ENCODE results near the gene KRTAP3-1. TPM values are rescaled to one million over a fixed set of nuclear protein-coding genes. Genes with fewer than 3 reads are reported as not detected.

Gene KRTAP3-1
- total RNA-seq, 1 donor from 2014 or later, result not detected

DNA sequence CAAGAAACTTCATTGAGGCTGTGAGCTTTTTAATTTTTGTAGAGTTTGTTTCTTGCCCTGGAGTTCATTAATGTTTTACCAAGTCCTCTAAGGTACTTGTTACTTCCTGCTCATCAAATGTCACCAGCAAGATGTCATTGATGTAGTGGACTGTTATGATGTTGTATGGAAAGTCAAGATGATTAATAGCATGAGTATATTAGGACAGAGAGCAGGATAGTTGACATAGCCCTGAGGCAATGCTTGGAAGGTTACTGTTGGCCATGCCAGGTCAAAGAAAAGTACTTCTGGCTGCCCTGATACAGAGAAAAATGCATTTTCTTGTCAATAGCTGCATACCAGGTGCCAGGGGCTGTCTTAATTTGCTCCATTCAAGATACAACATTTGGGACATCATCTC lies 11.4 kb upstream of the KRTAP3-1 start:
- no peaks in the 10 kb centered on the region for H3K27me3 Mint-ChIP-seq (ENCODE audit: unreplicated experiment)
- peaks cover 2% of the 10 kb centered on the region for H3K9me3 Mint-ChIP-seq (ENCODE audit: unreplicated experiment)
- DNase-seq, result no peak
- TF ChIP-seq, protein P1, sequence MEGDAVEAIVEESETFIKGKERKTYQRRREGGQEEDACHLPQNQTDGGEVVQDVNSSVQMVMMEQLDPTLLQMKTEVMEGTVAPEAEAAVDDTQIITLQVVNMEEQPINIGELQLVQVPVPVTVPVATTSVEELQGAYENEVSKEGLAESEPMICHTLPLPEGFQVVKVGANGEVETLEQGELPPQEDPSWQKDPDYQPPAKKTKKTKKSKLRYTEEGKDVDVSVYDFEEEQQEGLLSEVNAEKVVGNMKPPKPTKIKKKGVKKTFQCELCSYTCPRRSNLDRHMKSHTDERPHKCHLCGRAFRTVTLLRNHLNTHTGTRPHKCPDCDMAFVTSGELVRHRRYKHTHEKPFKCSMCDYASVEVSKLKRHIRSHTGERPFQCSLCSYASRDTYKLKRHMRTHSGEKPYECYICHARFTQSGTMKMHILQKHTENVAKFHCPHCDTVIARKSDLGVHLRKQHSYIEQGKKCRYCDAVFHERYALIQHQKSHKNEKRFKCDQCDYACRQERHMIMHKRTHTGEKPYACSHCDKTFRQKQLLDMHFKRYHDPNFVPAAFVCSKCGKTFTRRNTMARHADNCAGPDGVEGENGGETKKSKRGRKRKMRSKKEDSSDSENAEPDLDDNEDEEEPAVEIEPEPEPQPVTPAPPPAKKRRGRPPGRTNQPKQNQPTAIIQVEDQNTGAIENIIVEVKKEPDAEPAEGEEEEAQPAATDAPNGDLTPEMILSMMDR (IDR thresholded peaks at IDR 0.05; ENCODE audit: partially characterized antibody, unreplicated experiment), result no peak
- H3K4me1 Mint-ChIP-seq (ENCODE audit: low read depth, unreplicated experiment), result no peaks in the 10 kb centered on the region
- no peak overlapping the region for H3K27ac Mint-ChIP-seq (ENCODE audit: unreplicated experiment)
- H3K4me3 Mint-ChIP-seq (ENCODE audit: unreplicated experiment), result no peak overlapping the region
- H3K36me3 Mint-ChIP-seq (ENCODE audit: unreplicated experiment), result no peaks in the 10 kb centered on the region

DNA sequence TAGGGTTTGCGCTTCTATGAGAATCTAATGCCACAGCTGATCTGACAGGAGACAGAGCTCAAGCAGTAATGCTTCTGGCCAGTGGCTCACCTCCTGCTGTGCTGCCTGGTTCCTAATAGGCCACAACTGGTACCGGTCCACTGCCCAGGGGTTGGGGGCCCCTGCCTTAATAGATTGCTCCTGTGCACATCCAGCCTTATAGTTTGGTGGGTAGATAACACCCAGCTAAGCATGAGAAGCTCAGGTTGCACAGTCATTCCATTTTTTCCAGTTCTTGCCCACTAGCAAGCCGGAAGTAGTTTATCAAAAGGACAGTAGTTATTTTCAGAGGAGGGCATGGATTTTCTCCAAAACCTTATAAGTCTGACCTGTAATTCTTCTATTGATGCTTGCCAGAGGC lies 10.5 kb upstream of the KRTAP3-1 start:
- TF ChIP-seq, protein P1 (IDR thresholded peaks at IDR 0.05; ENCODE audit: partially characterized antibody, unreplicated experiment), result no peak
- H3K4me3 Mint-ChIP-seq (ENCODE audit: unreplicated experiment), result no peak overlapping the region
- H3K9me3 Mint-ChIP-seq (ENCODE audit: unreplicated experiment), result no peaks in the 10 kb centered on the region
- no peaks in the 10 kb centered on the region for H3K27me3 Mint-ChIP-seq (ENCODE audit: unreplicated experiment)
- no peaks in the 10 kb centered on the region for H3K36me3 Mint-ChIP-seq (ENCODE audit: unreplicated experiment)
- no peaks in the 10 kb centered on the region for H3K4me1 Mint-ChIP-seq (ENCODE audit: low read depth, unreplicated experiment)
- no peak overlapping the region for H3K27ac Mint-ChIP-seq (ENCODE audit: unreplicated experiment)
- DNase-seq, result no peak

DNA sequence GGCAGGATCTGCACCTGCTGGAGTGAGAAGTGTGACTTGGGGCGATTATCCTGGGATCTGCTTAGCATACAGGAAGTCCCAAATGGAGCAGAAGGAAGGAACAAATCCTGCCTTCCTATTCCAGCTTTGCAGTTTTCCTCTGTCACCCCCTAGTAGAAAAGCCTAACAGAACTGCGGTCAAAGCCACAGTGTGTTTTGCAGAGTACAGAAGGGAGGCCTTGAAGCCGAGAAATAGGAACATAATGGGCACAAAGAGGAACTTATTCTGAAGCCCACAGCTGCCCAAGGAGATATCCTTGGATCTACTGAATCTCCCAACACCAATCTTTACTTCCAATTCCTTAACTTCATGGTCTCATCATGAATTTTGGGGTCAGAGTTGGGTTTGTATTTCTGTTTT lies 9.6 kb upstream of the KRTAP3-1 start:
- TF ChIP-seq, protein P1 (IDR thresholded peaks at IDR 0.05; ENCODE audit: partially characterized antibody, unreplicated experiment), result no peak
- DNase-seq, result no peak
- Mint-ChIP-seq H3K4me3 (ENCODE audit: unreplicated experiment) (no peak overlapping the region), H3K36me3 (ENCODE audit: unreplicated experiment) (no peaks in the 10 kb centered on the region), H3K27me3 (ENCODE audit: unreplicated experiment) (no peaks in the 10 kb centered on the region), H3K27ac (ENCODE audit: unreplicated experiment) (no peak overlapping the region), H3K9me3 (ENCODE audit: unreplicated experiment) (no peaks in the 10 kb centered on the region), H3K4me1 (ENCODE audit: low read depth, unreplicated experiment) (peaks cover 2% of the 10 kb centered on the region)

DNA sequence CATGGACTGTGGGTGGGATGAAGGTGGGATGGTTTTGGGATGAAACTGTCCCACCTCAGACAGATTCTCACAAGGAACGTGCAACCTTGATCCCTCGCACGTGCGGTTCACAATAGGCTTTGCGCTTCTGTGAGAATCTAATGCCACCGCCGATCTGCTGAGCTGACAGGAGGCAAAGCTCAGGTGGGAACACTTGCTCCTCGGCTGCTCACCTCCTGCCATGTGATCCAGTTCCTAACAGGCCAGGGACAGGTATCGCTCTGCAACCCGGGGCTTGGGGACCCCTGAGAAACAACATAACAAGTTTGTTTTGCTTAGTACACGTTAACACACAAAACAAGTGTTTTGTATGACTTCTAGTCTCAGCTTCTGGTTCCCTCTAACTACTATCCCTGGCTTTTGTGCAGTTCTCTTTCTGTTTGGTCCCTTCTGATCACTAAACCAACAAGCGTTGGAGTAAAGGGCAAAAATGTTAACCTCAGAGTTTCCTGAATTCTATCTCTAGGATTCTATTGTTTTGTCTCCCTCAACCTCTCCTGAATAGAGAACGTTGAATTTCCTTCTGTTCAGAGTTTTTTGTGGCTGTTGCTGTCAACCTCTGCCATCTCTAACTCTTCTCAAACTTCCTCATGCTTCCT lies 7.8 kb upstream of the KRTAP3-1 start:
- Mint-ChIP-seq H3K4me3 (ENCODE audit: unreplicated experiment) (no peak overlapping the region), H3K27me3 (ENCODE audit: unreplicated experiment) (peaks cover 3% of the 10 kb centered on the region), H3K9me3 (ENCODE audit: unreplicated experiment) (peaks cover 2% of the 10 kb centered on the region), H3K27ac (ENCODE audit: unreplicated experiment) (no peak overlapping the region), H3K36me3 (ENCODE audit: unreplicated experiment) (no peaks in the 10 kb centered on the region), H3K4me1 (ENCODE audit: low read depth, unreplicated experiment) (peaks cover 7% of the 10 kb centered on the region)
- TF ChIP-seq, protein P1 (IDR thresholded peaks at IDR 0.05; ENCODE audit: partially characterized antibody, unreplicated experiment), result no peak
- DNase-seq, result no peak

DNA sequence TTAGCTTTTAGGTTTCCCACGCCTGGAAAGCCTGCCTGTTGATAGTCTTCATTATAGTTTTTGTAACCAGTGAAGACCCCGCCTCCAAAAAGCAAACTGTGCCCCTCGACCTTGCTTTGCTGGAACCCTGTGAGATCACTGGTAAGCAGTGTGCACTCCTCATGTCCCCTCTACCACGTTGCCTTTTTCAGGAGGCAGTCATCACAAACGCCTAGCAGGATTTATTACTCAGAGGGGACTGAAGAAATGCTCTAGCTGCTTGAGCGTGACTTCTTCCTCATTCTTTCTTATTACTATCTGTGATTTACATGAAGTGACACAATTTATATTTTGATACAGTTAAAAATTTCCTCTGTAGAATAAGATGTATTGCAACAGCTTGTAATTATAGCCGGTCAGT lies 6.5 kb upstream of the KRTAP3-1 start:
- Mint-ChIP-seq H3K9me3 (ENCODE audit: unreplicated experiment) (peaks cover 2% of the 10 kb centered on the region), H3K36me3 (ENCODE audit: unreplicated experiment) (no peaks in the 10 kb centered on the region), H3K27ac (ENCODE audit: unreplicated experiment) (no peak overlapping the region), H3K4me1 (ENCODE audit: low read depth, unreplicated experiment) (peaks cover 7% of the 10 kb centered on the region), H3K27me3 (ENCODE audit: unreplicated experiment) (peaks cover 3% of the 10 kb centered on the region), H3K4me3 (ENCODE audit: unreplicated experiment) (no peak overlapping the region)
- DNase-seq, result no peak
- TF ChIP-seq, protein P1 (IDR thresholded peaks at IDR 0.05; ENCODE audit: partially characterized antibody, unreplicated experiment), result no peak
